Amniotic stem cell (primary cell): Measurements from ENCODE around the gene SERPINB12.

ENCODE experiments used
- DNase-seq: peaks from one replicate; lab custom pipeline; 2025; lab: John Stamatoyannopoulos, UW

Gene SERPINB12

DNA sequence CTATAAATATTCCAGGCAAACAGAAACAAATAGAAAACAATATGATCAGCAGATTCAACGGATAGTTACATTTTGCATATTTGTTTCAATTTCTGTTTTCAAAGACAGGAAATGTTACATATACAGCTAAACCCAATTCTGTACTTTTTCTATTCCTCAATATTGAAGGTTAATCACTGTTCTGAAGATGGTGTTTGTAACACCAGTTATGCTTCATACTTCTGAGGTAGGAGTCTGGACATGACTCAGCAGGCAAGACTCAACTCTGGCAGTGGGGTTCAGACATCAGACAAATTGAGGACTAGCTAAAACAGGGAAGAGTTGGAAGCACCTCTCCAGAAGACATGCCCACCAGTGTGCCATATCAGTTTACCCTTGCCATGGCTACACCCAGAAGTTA, 61.6 kb downstream of the SERPINB12 start:
- no peak for DNase-seq

DNA sequence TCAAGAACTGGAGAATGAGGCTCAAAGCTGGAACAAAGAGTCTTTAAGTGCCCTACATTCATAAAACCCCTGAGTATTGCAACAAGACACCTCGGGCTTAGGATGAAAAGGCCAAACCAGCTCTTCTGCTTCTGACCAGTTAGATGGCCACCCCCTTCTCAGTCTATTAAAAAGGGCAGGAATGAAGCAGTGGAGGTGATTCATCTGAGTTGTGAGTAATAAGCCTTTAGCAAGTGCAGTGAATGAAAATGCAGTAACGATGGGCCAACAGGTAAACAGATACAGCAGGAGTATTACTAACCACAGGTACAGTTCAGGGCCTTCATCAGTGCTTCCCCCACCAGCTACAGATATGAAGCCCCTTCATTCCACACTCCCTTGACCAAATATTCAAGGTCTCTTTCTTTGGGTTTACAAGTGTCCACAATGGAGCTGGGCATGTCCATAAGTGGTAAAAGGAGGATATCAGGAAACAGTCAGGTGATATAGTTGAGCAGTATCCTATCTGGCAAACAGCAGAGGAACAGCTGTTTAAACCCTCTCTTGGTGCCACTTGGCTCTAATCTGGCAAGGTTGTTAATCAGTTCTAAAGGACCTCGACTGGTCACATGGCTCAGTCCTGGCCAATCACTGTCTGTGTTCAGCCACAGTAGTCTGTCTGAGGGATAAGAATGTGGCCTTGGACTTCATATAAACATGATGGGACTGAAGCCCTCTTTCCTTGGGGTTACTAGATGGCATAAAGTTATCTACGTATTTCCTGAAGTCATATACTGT, 62.8 kb downstream of the SERPINB12 start:
- no peak for DNase-seq

DNA sequence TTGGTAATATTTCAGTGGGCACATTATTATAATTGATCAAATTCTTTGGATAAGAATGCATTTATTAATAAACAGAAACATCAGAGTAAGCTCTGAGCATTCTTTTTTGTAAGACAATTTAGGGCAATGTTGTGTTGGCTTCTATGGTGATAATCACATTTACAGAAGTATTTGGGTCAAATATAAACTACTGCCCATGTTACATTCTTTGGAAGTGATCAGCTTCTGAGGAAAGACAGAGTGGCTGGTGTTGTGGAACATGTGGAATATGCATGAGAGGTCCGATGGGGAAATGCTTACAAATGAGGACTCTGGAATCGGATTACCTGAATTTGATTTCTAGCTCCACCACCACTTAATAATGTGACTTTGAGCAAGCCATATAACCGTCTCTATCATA, 64.4 kb downstream of the SERPINB12 start:
- DNase-seq: no peak

DNA sequence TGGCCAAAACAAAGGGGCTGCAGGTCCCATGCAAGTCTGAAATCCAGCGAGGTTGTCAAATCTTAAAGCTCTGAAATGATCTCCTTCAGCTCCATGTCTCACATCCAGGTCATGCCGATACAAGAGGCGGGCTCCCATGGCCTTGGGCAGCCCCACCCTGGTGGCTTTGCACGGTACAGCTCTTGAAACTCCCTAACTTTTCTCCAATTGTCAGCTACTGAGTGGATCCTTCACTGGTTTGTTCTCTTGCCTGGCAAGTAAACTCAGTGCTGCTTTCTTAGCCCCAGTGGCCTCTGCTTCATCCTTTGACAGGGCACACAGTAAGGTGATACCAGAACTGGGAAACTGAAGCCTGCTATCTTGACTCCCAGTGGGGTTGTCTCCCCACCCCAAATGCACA, 71.3 kb downstream of the SERPINB12 start:
- DNase-seq: no peak

DNA sequence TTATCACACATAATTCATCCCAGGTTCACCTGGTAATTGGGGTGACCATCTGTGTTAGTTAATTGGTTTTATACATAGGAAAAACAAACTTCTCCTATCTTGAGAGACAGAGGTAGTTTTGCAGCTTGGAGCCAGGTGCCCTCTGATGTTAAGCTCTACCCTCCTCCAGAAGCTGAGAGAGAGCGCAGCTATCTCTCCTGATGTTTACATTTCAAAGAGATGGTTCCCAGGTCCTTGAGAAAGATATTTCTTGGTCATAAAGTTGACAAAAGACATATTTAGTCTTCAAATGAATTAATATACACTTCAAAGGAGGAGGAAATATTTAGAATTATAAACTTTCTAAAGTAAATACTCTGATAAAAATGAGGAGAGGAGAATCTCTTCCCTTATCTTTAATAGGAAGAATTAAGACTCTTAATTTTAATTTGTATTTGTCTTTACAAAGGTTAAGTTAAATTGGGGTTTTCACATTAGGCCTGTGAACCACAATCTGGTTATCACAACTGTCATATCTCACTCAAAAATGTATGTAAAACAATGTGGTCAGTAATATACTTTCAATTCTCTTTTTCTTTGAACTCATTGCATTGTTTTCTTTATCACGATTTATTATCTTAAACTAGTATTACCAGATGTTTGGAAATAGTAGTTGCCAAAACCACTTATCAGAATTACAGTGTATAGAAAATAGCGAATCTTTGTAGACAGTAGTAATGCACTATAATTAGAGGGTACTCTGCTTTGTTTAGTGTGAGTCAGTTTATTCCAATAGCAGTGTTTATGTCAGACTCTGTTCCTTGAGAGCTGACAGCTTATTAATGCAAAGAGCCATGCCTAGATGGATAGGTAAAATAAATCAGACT, 75.1 kb downstream of the SERPINB12 start:
- no peak for DNase-seq

DNA sequence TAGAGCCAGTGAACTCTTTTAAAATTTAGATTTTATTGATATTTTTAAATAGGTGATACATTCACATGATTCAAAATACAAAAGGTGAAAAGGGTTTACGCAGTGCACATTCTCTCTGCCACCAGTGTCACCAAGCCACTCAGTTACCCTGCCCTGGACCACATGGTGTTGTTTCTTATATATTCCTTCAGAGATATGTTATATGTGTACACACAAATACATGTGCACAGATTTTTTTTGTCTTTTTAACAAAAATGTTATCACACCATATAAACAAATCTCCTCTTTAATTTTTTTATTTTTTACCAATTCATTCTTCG, 75.7 kb downstream of the SERPINB12 start:
- no peak for DNase-seq
